H54 (cell line): ENCODE results near the gene NKAIN4.

ENCODE experiments used
- DNase-seq: peaks from one replicate; pipeline ENCODE4 v3.0.0; 2011; ENCODE audit warnings: low spot score, mixed read lengths; ENCODE audit not compliant: insufficient read length
- FAIRE-seq: peaks from 3 replicates; lab custom pipeline; 2011; peaks lifted over from hg19 to GRCh38; lab: Jason Lieb, UNC
- POLR2A ChIP-seq: IDR thresholded peaks from 2 replicates; pipeline ENCODE4 v1.6.1; 2011; ENCODE audit warnings: low read depth, mild to moderate bottlenecking, low read length

Gene NKAIN4

DNA sequence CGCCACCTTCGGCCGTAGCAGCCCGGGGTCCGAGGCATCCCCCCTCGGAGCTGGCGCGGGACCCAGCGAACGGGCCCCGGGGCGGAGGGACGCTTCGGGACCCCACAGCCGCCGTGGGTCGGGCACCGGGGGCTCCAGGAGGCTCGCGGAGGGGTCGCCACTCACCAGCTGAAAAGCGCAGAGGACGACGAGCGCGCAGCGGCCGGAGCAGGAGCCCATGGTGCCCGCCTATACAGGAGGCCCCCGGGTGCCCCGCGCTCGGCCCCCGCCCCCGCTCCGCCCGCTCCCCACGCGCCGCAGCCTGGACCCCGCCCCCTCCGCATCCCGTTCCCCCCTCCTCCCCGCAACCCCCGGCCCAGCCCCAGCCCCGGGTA lies at the start of gene NKAIN4:
Gene NKAIN4, minus strand, starts transcription at position 232 of the 374 bp plus-strand sequence. Its CDS starts 13 bp downstream, at position 219.
- DNase-seq (no peak), FAIRE-seq (no peak)
- TF ChIP-seq POLR2A = no peak

DNA sequence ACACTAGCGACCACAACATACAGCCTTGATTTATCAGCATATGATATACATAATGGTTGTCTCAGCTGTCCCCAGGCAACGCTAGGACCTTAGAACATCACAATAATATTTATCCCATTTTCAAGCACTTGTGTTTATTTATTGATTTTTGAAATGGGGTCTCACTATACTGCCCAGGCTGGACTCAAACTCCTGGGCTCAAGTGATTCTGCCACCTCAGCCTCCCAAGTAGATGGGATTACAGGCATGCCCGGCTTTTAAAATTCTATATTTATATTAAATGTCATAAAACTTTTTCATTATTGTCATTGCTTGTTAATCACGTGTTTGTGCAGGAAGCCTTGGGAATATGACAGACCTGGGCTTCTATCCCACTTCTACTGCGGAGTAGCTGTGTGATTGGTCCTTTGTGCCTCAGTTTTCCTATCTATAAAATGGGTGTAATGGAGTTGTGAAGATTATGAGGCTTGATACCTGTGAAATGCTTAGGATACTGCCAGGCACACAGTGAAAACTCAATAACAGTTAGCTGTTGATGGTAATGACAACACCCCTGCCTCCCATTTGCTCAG lies 48.9 kb upstream of the NKAIN4 start:
- DNase-seq (no peak), FAIRE-seq (no peak)
- TF ChIP-seq POLR2A = no peak

DNA sequence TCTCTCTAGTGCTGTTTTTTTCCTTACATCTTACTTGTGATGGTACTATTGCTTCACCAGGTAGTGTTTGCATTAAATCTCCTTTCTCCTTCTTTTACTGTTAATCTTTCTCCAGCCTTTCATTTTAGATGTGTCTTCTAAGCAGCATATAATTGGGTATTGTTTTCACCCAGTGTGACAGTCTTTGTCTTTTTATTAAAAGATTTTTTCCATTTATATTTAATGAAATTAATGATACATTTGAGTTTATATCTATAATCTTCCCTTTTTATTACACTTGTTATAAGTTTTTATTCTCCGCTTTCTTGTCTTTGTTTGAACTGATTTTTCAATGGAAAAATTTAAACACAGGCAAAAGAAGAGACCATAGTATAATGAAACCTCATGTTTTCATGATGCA lies 47.4 kb upstream of the NKAIN4 start:
- TF ChIP-seq POLR2A = no peak
- no peak for DNase-seq
- no peak for FAIRE-seq

DNA sequence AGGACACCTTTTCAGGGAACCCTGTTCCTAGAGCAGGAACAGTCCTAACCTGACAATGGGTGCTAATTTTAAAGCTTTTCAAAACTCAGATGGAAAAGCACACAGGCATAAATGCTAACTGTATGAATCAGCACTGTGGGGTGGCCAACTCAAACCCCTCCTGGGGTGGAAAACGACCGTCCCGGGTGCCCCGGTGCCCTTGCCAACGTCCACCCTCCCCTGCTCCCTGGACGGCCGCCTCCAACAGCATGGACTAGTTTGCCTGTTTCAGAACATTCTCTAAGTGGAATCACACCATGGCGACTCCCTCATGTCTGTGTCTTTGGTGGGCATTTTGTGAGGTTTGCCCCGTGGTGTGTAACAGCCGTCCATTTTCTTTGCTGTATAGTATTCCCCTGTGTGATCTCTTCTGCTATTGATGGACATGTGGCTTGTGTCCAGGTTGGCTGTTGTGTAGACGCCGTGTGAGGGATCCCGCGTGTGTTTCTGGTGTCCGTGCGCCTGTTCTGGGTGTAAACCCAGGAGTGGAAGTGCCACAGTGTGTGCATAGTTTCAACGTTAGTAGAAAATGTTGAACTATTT lies 44.6 kb upstream of the NKAIN4 start:
- DNase-seq = no peak
- FAIRE-seq = no peak
- TF ChIP-seq POLR2A = no peak

DNA sequence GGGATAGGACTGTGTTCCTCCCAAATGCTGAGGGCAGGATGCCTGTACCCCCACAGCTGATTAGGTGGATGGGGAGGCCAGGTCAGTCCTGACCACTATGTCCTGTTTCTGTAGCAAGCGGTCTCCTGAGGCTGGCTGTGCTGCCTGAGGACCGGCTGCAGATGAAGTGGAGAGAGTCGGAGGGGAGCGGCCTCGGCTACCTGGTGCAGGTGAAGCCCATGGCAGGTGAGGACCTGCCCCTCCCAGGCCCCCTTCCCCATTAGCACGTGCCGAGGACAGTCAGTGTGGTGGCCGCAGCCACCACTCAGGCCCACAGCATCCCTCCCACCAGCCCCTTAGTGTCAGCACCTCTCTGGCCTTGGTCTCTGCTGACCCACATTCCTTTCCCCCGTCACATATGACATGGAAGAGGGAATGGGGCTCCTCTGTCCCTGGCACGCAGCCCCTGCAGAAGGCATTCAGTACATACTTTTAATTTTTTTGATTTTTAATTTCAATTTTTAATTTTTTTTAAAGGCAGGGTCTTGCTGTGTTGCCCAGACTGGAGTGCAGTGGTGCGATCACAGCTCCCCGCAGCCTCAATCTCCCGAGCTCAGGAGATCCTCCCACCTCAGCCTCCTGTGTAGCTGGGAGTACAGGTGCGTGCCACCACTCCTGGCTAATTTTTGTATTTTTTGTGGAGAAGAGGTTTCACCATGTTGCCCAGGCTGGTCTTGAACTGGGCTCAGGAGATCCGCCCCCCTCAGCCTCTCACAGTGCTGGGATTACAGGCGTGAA lies 43.7 kb upstream of the NKAIN4 start:
- TF ChIP-seq POLR2A = no peak
- DNase-seq (no peak), FAIRE-seq (no peak)

DNA sequence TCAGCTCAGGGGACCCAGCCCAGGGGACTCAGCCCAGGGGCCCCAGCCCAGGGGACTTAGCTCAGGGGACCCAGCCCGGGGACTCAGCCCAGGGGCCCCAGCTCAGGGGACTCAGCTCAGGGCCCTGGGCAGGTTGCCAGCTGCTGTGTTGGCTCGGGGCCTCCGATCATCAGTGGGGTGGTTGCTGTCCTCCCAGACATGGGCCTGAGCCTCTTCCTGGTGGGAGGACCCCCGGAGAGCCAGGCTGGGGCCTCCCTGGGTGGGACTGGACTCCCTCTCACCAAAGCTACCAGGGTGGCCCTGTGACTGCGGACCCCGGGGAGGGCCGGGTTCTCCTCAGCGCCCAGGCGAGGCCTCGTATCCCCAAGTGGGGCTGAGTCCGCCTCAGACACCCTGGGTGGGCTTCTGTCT lies 43.1 kb upstream of the NKAIN4 start:
- FAIRE-seq (no peak), DNase-seq (no peak)
- TF ChIP-seq POLR2A = no peak

DNA sequence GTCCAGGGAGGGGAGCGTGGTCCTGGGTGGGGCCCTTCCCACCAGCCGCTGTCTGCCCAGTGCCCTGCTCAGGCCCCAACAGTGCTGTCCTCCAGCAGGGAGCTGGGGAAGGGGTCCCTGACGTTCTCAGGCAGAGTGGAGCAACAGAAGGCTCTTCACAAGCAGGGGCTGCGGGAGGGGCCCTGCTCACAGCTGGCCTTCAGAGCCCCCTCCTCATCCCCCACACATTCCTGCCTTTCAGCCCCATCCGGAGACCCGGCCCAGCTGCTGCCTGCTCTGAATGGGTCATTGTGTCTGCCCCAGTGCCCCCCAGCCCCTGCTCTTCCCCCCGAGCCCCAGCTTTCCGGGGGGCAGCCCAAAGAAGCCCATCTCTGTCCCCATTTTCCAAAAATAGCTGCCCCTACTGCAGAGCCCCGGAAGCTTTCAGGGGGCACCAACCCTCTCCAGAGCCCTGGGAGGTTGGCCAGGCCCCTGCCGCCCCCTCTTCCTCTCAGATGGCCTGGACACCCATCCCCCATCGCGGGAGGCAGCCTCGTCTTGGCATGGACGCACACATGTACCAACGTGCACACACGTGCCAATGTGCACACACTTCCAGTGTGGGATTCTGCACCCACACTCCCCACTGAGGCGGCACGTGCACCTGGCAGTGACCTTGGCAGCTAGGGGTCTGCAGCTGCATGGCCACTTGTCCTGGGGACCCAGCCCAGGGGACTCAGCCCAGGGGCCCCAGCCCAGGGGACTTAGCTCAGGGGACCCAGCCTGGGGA lies 42.5 kb upstream of the NKAIN4 start:
- FAIRE-seq = no peak
- DNase-seq = no peak
- TF ChIP-seq POLR2A = no peak

DNA sequence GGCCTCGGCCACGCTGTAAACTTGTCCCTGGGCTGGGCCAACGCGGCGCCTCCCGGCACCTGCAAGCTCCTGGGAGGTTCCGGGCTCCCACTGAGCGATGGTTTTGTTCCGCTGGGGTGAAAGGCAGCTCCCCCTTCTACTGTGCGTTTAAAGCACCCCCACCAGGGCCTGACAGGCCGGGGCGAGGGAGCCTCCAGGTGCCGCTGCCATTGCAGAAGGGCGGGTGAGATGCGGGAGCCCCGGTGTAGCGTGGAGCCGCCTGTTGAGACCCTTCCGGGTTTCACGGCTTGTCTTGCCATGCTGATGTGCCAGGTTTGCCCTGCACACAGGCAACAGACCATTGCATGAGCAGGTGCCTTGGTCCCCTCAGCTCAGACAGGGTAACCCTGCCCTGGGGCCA lies 41.6 kb upstream of the NKAIN4 start:
- FAIRE-seq = no peak
- no peak for TF ChIP-seq POLR2A
- DNase-seq = no peak

DNA sequence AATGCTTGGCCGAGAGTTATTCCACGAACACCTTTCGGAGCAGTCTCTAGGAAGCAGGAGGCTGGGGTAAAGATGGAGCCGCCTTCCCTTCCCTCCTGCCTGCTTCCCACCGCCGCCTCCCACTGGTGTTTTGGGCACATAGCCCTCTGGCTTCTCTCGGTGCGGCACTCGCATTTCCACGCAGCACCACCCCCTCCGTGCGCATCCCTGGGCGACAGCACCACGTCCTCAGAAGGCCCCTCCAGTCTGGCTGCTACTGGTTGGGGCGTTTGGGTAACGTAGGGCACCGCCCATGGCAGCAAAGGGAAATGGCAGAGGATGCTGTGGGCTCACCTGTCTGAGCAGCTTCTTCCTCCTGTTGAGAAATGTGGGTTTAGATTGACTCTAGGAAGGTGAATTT lies 41.2 kb upstream of the NKAIN4 start:
- FAIRE-seq (no peak), DNase-seq (no peak)
- TF ChIP-seq POLR2A = no peak

DNA sequence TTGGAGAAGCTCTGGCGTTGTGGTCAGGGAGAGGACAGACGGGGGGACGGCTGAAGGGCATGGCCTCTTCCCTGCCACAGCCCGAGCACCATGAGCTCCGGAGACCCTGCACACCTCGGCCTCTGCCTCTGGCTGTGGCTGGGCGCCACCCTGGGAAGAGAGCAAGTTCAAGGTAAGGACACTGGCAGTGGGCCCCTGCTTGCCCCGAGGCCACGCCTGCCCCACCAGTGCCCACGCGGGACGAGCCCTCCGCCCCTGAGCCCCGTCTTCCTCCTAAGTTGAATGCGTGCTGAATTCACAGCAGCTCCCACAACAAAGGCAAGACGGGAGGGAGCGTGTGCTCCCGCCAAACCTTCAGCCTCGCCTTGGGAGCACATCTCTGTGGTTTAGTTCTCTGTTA lies 40.8 kb upstream of the NKAIN4 start:
- no peak for FAIRE-seq
- TF ChIP-seq POLR2A = no peak

DNA sequence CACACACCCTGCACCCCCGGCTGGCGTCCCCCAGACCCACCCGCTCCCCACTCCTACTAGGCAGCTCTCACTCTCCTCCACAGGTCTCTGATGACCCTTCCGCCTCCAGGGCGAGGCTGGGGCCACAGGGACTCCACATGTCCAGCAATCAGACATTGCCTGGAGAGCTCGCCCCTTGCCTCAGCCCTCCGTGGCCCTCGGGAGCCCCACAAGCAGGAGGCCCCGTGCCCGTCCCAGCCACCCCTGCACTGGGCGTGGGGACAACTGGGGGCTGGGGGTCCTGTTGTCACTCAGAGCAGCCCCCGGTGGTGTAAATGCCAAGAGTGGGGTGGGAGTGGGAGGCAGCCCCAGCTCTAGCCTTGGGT lies 40.3 kb upstream of the NKAIN4 start:
- FAIRE-seq (no peak), DNase-seq (no peak)
- TF ChIP-seq POLR2A = no peak

More for the DNA sequence above, 40.8 kb upstream of the NKAIN4 start:
- DNase-seq = no peak

DNA sequence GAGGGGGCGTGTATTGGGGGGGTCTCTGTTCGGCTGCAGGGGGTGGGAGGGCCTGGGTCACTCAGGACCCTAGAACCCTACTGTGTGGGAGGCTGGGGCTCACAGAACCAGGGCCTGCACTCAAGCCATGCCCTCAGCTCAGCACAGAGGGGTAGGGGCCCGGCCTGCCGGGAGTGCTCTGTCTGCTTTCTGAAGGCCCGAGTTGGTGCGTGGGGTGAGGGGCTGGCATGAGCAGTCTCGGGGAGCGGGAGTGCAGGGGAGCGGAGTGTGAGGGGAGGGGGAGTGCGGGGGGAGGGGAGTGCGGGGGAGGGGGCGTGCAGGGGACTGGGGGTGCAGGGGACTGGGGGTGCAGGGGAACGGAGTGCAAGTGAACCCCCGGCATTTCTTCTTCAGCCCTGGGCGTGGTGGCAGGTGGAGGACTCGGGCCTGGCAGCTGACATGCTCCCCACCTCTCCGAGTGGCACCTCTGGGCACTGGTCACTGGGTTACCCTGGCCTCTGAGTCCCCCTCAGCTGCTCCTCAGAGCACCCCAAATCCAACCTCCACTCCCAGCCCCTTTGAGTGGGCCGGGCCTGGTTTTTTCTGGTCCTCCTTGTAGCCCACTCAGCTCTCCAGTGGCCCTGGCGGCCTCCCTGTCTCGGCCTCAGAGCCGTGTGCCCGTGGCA lies 39.7 kb upstream of the NKAIN4 start:
- TF ChIP-seq POLR2A = no peak
- no peak for FAIRE-seq

DNA sequence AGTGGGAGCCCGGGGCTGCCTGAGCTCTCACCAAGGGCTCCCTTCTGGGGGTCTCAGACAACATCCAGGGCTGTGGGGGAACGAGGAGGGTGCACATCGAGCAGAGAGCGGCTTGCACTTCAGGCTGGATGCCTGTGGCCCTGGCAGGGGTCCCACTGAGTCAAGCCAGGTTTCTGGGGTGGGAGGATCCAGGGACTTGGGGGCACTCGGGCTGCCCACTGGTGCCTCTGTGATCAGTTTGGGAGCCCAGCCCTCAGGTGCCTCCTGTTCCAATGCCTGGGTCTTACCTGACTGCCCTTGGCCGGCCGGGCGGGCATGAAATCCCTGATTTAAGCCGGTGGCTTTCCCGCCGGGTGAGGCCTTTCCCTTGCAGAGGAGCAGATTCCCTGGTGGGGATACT lies 39.2 kb upstream of the NKAIN4 start:
- FAIRE-seq (no peak), DNase-seq (no peak)
- no peak for TF ChIP-seq POLR2A

More for the DNA sequence above, 39.7 kb upstream of the NKAIN4 start:
- no peak for DNase-seq
